HG02943 (cell line): ENCODE measurements around the gene WHRN.

Experiments
- ATAC-seq: cut with Tn5 transposase; IDR thresholded peaks from one replicate; pipeline ENCODE4 v1.9.1; 2021; ENCODE audit warnings: mild to moderate bottlenecking, low read depth, moderate library complexity; ENCODE audit not compliant: unreplicated experiment

Gene WHRN

DNA sequence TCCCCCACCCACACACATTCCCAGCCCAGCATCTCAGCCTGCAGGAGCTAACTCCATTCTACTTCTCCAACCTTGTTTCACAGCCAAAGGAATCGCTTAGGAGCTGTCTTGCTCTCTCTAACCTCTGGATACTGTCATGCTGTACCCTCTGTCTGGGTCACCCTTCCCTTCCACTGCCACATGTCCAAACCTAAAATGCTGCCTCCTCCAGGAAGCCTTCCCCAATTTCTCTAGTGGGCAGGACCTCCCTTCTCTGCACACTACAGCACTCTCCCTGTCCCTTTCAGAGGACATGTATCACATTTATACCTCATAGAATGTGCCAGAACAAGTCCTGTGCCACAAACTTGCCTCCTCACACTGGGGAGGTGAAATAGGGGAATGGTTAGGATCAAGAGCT lies 30.8 kb downstream of the WHRN start:
- ATAC-seq = no peak

DNA sequence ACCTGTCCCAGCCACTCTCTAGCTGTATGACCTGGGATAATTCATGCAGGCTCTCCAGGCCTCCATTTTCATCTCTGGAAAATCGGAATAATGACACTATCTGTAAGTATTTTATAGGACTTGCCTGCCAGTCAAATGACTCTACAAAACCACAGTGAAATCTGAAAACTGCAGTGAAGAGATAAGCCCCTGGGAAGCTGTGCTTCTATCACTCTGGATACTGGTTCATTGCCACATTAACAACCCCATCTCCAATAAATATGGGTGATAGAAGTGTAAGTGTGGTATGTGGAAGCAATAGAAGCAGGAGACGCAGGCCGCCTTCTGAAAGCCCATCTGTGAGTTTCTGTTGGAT lies 31.8 kb downstream of the WHRN start:
- no peak for ATAC-seq

DNA sequence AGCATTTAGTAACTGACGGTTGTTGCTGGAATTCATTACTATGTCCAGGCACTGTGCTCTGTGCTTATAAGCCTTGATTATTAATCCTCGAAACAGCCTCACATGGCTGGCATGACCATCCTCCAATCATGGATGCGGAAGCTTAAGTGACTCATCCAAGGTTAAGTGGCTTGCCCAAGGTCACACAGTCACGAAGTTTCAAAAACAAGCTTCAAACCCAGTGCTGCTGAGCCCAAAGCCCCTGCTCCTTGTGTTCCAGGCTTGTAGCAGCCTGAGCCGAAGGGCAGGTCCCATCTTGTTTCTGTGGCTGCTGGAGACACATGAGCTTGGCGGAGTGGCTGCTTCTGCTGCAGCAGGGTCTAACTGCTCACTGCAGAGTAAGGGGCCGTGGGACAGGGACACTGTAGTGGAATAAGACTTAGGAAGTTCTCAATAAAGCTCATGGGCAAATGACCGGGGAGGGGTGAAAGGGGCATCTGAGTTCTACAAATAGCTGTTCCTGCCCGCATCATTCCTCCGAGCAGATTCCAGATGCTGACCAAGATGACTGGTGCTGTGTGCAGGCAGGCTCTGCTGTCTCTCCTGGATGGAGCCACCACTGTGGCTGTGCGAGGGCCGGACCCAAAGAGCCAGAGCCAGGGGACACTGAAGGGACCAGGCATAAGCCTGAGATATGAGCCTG lies 32.4 kb downstream of the WHRN start:
- no peak for ATAC-seq

- no peak for ATAC-seq
These were observed 34.1 kb downstream of the WHRN start for GRCh38 chr9:114471157-114471556.

- ATAC-seq = no peak
These were observed 34.7 kb downstream of the WHRN start for GRCh38 chr9:114470581-114470980.

GRCh38 chr9:114470121-114470520 lies 35.2 kb downstream of the WHRN start:
- ATAC-seq = no peak

DNA sequence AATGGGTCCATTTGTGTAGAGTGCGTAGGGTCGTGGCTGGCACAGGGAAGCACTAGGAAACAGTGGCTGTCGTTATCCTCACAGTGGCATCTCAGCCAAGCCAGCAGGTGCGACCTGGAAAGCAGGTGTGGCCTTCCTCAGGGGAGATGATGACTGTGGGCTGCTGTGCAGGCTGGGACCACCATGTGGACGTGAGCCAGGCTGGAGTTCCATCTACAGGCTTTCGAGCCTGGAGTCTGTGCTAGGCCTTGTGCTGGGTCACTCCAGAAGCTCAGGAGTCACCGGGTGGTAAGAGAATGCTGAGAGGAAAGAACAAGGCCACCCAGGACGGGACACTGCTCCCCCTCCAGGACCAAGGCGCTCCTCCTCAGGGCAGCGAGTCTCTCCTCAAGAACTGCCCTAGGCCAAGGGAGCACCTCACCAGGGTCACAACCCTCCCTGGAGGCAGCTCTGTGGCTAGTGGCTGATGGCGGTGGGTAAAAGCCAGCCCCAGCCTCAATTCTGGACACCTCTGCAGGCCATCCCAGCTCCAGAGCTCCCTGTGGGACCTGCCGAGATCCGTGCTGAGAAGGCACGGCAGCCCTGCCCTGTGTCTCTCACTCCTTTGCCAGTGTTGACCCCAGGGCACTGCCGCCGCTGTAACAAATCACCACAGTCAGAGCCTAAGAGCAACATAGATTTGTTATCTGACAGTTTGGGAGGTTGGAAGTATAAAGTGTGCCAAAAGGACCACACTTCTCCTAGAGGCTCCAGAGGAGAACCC lies 36.0 kb downstream of the WHRN start:
- no peak for ATAC-seq

DNA sequence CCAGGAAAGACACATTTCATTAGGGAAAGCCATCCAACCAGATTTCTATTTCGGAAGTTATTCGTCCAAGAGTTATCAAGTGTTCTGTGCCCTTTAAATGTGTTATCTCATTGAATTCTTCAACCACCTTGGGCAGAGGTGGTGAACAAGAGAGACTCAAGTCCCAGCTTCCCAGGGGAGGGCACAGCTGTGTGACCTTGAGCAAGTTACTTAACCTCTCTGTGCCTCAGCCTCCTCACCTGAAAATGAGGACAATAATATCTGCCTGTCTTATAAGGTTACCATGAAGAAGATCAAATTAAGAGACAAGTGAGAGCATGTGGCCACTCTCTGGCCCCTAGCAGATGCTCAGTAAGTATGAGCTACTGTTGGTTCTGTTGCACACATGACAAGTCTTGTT lies 37.4 kb downstream of the WHRN start:
- ATAC-seq = no peak

GRCh38 chr9:114467226-114467750 lies 38.0 kb downstream of the WHRN start:
- ATAC-seq = no peak

DNA sequence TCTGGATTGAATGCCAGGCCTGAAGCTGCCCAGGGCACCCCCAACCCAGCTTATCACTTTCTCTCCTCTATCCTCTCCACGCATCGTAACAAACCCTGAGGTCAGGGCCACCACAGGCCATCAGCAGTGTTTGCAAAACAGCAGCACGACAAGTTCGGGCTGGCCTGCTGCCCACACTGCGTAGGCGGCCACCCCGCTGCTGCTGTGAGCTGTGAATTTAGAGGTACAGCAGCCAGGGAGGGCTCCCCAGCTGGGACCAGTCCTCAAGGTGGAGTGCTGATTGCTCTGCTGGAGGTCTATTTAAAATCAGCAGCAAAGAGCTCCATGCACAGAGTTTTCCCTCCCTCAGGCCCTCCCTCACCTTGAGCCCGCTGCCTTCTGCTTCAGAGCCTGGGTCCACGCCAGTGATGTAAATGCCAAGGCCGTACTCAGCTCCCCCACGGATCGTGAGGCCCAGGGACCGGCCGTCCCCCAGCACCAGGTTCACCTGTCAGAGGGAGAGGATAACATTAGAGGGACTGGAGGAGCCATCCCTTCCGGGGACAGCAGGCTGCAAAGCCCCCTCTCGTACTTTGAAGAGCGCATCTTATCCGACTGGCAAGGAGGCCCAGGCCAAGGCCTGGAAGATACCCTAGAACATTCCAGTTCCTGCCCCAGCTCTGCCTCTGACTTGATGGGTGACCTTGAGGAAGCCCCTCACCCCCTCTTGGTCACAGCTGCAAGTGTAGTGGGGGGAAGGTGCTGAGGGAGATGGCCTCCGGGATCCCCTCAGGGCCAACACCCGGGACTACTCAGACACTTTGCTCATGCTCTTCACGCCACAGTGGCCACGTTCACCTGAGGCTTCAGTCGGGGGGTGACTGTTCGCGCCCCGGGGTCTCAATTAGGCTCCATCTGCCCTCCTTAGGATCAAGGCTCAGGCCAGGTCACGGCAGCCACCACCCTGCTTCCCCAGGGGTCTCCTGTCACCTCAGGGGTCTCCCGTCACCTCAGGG lies 39.1 kb downstream of the WHRN start:
- ATAC-seq = no peak

DNA sequence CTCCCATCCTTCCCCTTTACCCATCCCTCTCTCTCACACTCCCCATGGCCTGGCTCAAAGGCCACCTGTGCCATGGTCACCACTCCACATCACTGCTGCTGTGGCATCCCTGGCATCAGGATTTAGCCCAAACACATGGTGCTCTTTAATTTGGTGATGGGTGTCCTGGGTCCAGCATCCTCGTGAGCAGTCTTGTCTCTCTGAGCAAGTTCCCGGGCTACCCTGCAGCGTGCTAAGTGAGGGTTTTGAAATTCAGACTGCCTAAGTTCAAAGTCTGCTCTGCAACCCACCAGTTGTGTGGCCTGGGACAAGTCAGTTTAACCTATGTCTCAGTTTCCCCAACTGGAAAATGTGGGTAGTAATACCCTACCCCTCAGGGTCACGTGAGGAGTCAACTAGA lies 39.9 kb downstream of the WHRN start:
- ATAC-seq = no peak

DNA sequence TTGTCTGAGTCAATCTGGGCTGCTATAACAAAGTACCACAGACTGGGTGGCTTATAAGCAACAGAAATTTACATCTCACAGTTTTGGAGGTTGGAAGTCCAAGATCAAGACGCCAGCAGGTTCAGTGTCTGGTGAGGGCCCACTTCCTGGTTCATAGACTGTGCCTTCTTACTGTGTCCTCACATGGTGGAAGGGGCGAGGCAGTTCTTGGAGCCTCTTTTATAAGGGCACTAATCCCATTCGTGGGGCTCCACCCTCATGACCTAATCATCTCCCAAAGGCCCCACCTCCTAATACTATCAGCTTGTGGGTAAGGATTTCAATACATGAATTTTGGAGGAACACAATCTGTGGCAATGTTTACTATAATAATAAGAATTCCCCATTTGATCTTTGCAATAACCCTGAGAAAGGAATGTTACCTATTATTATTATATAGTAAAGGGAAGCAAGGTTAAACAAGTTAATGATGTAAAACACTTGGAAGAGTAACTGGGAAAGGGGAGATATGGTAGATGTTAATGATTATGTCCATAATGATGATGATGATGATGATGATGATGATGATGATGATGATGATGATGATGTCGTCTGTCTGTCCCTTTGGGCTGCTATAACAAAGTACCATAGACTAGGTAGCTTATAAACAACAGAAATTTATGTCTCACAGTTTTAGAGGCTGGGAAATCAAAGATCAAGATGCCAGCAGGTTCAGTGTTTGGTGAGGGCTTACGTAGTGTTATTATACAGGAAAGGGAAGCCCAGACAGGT lies 40.8 kb downstream of the WHRN start:
- ATAC-seq = no peak

DNA sequence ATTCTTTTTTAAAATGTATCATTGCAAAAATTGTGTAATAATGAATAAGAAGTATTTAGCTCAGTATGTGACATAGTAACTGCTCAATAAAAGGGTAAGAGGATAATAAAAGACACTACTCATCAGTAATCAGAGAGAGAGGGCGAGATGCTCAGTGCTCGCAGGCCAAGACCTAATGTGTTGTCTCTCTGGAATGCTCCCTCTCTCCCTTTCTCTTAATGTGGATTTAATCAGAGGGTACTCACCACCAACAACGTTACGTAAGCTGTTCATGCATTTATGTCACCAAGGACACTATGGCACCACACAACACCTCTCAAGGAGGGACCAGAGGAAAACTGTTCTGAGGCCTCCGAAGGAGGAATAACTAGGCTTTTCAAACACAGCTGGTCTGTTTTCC lies 42.5 kb downstream of the WHRN start:
- no peak for ATAC-seq

GRCh38 chr9:114461468-114461867 lies 43.8 kb downstream of the WHRN start:
- ATAC-seq = no peak

GRCh38 chr9:114460513-114461199 lies 44.6 kb downstream of the WHRN start:
- no peak for ATAC-seq

DNA sequence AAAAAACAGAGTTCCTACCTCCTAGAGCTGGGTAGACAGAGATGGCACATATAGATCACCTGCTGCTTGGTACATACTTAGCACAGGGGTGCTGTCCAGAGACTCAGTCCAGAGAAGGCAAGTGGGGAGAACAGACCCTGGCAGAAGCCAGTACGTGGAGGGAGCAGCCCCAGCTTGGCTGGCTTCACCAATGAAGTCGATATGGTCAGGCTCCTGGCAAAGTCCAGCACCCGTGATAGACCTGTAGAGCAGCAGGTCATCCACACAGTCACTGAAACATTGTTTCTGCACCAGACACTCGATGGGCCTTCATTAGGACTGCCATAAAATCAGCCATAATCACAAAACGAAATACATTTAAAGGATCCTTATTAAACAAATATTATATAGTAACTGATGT lies 45.8 kb downstream of the WHRN start:
- no peak for ATAC-seq

DNA sequence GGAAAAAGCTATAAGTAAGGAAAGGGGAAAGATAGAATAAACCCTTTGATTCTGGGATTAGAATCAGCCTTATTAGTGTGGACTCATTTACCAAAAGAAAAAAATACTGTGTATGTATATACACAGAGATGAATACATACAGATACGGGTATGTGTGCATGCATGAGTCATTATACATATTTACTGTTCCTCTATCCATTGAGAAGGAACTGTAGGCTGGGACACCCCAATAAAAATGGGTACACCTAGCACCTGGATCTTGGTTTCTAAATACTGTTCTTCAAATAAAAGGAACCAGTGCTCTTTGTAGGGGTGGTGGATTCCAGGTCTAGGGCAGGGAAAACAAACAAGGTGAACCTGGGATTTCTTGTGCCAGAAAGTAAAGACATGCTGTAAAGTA lies 48.3 kb downstream of the WHRN start:
- ATAC-seq = no peak

GRCh38 chr9:114454652-114455051 lies 50.6 kb downstream of the WHRN start:
- no peak for ATAC-seq
